HL-60 (cell line): ENCODE data around the gene ABHD5.

Experiments used
- DNase-seq, 2 experiments: peaks; one replicate each; pipeline ENCODE4 v3.0.0-alpha.2; 2010 to 2020; ENCODE audit warnings: low read depth in 1 of 2, low spot score in 1 of 2
- H3K27ac ChIP-seq: fragments of 250-450 bp; sonication (Bioruptor Pico); replicated peaks from 2 replicates; pipeline ENCODE4 v1.5.1; 2020; ENCODE audit warnings: mild to moderate bottlenecking, moderate library complexity
- H3K27me3 ChIP-seq: fragments of 250-450 bp; sonication (Bioruptor Pico); 2 replicates; pipeline ENCODE4 v1.5.1; 2021; ENCODE audit warnings: mild to moderate bottlenecking, moderate library complexity; ENCODE audit not compliant: insufficient read depth, poor library complexity, severe bottlenecking
- H3K4me3 ChIP-seq: replicated peaks from 2 replicates; pipeline ENCODE4 v1.5.1; 2011; ENCODE audit warnings: mild to moderate bottlenecking, control low read depth, low read length; ENCODE audit not compliant: insufficient read depth
- GABPA ChIP-seq: IDR thresholded peaks from 2 replicates; pipeline ENCODE4 v1.6.1; 2012; ENCODE audit warnings: low read depth
- POLR2AphosphoS5 ChIP-seq: IDR thresholded peaks from 2 replicates; pipeline ENCODE4 v1.6.1; 2012; ENCODE audit warnings: low read depth
- SPI1 ChIP-seq: IDR thresholded peaks from 2 replicates; pipeline ENCODE4 v1.6.1; 2012; ENCODE audit warnings: low read depth, mild to moderate bottlenecking, borderline replicate concordance
- TF ChIP-seq, protein P1 (sequence below): IDR thresholded peaks from one replicate; pipeline ENCODE4 v1.5.1; 2011; ENCODE audit warnings: low read length, control low read depth, inconsistent platforms; ENCODE audit not compliant: insufficient read depth
- TF ChIP-seq, protein P2 (sequence below): IDR thresholded peaks from 2 replicates; pipeline ENCODE4 v1.6.1; 2012; ENCODE audit warnings: low read depth; ENCODE audit not compliant: insufficient replicate concordance

Gene ABHD5

DNA sequence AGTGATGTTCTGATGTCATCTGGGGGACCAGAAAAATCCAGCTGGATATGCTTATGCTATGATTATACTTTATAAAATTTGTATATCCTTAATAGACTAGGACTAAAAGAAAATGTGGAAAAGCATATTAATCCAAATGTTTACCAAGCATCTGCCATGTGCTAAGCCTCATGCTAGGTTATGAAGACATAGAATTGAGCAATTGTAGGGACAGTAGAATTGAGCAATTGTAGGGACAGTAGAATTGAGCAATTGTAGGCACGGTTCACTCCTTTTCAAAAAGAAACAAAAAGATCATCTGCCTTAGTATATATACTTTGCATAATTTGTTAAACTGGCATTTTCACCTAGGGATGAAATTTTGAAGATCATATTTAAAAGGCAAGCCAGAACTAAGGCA lies 18.3 kb downstream of the ABHD5 start:
- peak; percentile 56 to 97 for DNase-seq

DNA sequence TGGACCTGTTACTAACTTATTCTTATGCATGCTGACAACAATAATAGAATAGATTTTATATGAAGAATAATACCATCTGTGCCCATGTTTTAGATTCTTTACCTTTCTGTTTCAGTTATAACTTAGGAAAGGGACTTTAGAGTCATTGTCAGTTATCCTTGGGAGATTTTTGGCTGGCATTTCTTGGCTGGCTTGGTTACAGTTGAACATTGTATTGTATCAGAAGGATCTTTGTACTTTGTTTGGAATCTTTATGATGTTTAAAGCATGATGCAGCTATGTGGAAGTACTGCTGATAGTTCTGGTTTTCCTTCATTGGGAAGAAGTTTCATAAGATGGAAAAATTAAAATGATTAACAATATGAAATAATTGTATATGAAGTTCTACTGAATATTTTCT lies 19.9 kb downstream of the ABHD5 start:
- Histone ChIP-seq H3K27ac (no peak overlapping the region), H3K4me3 (no peak overlapping the region), H3K27me3 (no peaks in the 10 kb centered on the region)
- no peak for DNase-seq
- TF ChIP-seq GABPA (no peak), SPI1 (no peak), POLR2AphosphoS5 (no peak)
- TF ChIP-seq, protein P1, sequence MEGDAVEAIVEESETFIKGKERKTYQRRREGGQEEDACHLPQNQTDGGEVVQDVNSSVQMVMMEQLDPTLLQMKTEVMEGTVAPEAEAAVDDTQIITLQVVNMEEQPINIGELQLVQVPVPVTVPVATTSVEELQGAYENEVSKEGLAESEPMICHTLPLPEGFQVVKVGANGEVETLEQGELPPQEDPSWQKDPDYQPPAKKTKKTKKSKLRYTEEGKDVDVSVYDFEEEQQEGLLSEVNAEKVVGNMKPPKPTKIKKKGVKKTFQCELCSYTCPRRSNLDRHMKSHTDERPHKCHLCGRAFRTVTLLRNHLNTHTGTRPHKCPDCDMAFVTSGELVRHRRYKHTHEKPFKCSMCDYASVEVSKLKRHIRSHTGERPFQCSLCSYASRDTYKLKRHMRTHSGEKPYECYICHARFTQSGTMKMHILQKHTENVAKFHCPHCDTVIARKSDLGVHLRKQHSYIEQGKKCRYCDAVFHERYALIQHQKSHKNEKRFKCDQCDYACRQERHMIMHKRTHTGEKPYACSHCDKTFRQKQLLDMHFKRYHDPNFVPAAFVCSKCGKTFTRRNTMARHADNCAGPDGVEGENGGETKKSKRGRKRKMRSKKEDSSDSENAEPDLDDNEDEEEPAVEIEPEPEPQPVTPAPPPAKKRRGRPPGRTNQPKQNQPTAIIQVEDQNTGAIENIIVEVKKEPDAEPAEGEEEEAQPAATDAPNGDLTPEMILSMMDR: no peak
- TF ChIP-seq, protein P2, sequence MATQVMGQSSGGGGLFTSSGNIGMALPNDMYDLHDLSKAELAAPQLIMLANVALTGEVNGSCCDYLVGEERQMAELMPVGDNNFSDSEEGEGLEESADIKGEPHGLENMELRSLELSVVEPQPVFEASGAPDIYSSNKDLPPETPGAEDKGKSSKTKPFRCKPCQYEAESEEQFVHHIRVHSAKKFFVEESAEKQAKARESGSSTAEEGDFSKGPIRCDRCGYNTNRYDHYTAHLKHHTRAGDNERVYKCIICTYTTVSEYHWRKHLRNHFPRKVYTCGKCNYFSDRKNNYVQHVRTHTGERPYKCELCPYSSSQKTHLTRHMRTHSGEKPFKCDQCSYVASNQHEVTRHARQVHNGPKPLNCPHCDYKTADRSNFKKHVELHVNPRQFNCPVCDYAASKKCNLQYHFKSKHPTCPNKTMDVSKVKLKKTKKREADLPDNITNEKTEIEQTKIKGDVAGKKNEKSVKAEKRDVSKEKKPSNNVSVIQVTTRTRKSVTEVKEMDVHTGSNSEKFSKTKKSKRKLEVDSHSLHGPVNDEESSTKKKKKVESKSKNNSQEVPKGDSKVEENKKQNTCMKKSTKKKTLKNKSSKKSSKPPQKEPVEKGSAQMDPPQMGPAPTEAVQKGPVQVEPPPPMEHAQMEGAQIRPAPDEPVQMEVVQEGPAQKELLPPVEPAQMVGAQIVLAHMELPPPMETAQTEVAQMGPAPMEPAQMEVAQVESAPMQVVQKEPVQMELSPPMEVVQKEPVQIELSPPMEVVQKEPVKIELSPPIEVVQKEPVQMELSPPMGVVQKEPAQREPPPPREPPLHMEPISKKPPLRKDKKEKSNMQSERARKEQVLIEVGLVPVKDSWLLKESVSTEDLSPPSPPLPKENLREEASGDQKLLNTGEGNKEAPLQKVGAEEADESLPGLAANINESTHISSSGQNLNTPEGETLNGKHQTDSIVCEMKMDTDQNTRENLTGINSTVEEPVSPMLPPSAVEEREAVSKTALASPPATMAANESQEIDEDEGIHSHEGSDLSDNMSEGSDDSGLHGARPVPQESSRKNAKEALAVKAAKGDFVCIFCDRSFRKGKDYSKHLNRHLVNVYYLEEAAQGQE: no peak

More for the DNA sequence above, 18.3 kb downstream of the ABHD5 start:
- Histone ChIP-seq H3K4me3 (no peak overlapping the region), H3K27me3 (no peaks in the 10 kb centered on the region), H3K27ac (peak overlapping the region; percentile 46)
- TF ChIP-seq SPI1 (no peak), POLR2AphosphoS5 (peak; percentile 50; the same call in 1 of the 2 replicates)
- TF ChIP-seq, protein P2: peak; percentile 44

DNA sequence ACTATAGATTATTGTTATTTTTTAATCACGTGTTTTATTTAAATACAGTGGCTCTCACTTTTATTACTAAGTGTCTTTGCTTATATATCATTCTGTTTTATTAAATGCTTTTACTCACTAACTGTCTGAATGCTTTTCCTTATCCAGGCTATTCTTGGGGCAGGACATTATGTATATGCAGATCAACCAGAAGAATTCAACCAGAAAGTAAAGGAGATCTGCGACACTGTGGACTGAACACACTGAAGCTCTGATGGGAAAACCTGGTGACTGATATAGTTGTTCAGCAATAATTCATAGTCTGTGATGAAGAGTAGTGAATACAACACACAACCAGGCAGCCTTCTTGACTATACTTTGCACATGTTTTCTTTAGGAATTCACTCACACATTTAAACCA lies 27.6 kb downstream of the ABHD5 start:
- TF ChIP-seq POLR2AphosphoS5 (no peak), SPI1 (no peak)
- TF ChIP-seq, protein P1: no peak
- TF ChIP-seq, protein P2: no peak
- Histone ChIP-seq H3K27ac (no peak overlapping the region), H3K4me3 (no peak overlapping the region), H3K27me3 (no peaks in the 10 kb centered on the region)
- DNase-seq: no peak
